HS-5 (cell line): ENCODE measurements around the gene LMBRD1.
"Not testable (repeated sequence)": the region's sequence is repeated elsewhere in the genome, so short reads cannot be mapped to it uniquely, and the experiment has no call there.

Experiments
- DNase-seq: peaks from one replicate; pipeline ENCODE4 v3.0.0-alpha.2; 2012; ENCODE audit warnings: low read depth

Gene LMBRD1

DNA sequence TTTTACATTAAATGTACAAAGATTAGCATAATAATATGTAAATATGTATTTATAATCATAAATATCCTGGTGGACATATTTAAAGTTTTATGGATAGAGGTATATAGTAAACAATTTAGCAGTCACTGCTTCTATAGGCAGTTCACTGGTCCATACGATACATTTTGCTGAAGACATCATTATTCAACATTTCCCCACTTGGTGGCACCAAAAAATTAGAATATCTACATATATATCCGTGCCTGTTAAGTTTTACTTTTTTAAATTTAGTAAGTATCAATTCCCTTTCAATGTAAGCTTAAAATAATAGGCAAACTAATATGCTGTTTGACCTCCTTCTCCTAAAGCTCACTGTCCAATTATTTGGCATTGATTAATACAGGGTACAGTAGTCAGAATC lies 64.2 kb downstream of the LMBRD1 start:
- no peak for DNase-seq

DNA sequence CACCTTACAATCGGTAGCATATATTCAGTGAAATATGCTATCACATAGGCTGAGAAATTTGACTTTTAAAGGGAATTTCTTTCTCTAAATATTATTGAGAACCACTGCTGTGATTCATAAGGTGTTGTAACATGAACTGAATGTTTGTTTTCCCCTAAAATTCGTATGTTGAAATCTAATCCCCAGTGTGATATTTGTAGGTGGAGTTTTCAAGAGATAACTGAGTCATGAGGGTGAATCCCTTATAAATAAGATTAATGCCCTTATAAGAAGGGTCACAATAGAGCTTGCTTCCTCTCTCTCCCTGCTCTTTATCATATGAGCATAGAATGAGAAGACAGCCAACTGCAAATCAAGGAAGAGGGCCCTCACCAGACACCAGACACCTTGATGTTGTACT lies 64.8 kb downstream of the LMBRD1 start:
- DNase-seq, result no peak

DNA sequence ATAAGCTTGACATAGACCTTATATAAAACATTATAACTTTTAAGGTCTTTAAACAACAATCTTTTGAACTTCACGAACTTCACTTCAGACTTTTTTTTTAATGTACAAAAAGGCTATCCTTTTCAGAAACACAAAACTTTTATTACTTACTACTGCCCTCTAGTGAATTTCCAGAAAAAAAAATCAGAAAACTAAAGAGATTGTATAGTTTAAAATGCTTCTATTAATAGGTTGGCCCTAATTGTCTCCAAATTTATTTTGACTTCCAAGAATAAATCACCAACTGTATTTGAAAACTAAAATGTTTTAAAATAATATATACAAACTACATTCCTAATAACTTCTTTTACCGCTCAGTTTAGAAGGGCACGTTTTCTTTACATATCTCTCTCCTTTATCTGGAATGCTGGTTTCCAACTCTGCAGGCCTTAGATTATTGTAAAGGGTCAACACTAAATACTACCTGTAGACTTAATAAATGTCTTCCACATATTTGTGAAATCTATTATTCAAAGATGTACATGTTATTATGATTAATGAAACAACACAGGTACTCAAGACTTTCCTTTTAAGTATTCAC lies 66.8 kb downstream of the LMBRD1 start:
- DNase-seq, result no peak

DNA sequence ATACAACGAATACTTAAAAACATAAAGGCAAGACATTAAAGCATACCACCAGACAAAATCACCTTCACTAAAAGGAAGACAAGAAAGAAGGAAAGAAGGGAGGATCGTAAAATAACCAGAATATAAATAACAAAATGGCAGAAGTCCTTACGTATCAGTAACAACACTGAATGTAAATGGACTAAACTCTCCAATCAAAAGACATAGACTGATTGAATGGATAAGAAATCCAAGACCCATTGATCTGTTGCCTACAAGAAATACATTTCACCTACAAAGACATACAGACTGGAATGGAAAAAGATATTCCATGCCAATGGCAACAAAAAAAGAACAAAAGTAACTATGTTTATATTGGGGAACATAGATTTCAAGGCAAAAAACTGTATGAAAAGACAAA lies 74.1 kb downstream of the LMBRD1 start:
- DNase-seq, result no peak

DNA sequence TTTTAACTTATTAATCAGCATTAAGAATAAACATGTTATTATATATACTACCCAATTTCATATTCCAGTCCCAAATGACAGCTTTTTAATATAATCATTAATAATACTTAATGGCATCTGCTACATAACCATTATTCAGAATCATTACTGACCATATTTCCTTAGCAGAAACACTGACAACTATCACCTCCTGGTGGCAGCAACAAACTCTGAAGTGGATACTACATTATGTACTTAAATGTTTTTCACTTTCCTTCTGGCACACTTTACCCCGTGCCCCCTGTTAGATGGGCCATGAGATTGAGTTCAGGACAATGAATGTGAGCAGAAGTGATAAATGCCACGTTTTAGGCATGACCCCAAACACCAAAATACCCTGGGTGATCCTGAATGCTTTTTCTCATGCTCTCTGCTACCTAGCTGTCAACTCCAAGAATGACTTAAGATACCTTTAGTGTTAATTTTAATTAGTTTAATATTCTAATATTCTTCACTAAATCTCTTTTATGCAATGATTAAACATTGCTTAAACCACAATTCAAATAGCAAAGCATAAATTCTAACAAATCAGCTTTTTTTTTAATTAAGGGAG lies 77.1 kb downstream of the LMBRD1 start:
- DNase-seq, result no peak

DNA sequence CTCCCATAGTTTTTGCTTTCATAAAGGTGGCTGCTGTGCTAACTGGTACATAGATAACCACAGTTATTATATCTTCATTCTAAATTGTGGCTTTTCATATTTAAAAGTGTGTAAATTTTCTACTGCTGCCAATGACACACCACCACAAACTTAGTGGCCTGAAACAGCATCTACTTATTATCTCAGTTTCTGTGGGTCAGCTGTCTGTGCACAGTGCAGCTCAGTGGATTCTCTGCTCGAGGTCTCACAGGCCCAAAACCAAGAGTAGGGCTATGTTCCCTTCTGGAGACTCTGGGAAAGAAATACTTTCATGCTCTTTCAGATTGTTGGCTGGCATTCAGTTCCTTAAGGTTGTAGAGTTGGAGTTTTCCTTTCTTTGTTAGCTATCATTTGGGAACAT lies 90.1 kb downstream of the LMBRD1 start:
- DNase-seq, result no peak

DNA sequence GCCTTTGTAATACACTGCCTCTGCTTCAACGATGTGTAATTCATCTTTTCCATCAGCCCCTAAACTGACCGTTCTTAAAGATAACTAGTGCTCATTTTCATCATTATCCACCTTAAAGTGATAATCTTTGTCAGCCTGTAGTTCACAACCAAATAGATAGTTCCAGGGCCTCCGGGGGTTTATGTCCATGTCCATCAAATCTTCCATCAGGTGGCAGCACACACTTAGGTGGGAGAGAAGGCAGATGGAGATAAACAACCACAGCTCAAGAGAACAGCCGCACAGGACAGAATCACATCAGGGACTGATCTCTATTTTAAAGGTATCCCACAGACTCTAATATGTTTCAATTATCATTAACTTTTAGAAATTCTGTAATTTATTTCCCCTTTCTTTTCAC lies 90.9 kb downstream of the LMBRD1 start:
- no peak for DNase-seq

DNA sequence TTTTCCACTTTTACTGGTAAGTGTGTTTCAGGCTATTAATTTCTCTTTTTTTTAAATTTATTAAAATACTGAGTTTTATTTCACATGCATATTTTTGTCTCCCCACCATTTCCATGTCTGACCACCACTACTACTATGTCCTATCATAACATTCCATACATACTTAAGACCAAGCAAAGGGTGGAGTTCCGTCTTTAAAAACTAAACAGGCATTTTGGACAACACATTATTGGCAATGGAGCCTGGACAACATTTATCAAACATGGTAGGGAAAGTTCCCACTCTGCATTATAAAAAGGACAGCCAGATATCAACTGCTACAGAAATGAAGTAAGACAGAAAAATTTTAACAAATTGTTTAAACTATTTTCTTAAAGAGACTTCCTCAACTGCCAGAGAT lies 91.9 kb downstream of the LMBRD1 start:
- DNase-seq, result no peak

DNA sequence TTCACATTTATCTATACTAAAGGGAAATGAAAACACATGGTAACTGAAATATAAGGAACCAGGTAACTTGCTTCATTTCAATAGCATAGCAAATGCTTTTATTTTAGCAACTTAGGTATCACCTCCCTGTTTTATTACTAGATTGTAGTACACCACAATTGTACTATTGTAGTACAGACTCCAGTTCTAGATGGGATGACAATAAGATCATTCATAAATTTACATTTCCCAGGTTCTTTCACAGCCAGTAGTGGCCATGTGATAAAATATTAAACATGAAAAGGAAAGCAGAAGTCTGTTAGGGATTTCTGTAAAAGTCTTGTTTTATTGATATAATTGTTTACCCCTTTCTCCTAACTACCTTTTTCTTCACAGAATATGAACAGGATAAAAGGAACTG lies 97.2 kb downstream of the LMBRD1 start:
- DNase-seq, result no peak

DNA sequence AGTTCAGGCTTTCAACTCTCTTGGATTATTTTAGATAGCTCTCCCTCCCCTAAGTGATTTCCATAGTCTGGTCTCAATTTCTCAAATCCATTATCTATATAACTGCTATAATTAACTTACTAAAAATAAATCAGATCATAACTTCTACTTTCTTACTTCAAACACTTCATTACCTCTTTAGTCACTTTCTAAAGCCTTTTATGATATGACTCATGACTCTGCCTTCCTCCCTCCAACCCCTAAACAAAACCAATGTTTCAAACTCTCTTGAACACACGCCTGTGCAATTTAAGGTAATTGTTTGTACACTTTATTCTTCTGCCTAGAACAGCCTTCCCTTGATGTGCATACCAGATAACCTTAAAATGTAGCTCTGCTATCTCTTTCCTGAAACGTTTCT lies 100.5 kb downstream of the LMBRD1 start:
- DNase-seq, result no peak

DNA sequence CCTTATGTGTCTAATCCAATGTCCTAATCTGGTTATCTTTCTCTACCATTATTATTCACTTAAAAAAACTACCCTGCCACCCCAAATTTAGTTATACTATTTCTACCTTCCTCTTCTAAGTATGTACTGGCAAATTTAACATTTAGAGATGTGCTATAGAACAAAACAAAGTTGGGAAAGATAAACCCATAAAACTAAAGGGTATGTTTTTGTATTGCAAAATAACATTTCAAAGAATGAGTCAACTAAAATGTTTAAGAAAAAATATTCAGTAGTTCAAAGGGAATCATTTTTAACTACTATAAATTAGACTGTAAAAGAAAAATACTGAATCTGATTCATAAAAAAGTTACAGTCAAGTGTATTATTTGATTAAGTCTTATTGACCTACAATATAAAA lies 103.0 kb downstream of the LMBRD1 start:
- peak; percentile 2 for DNase-seq

DNA sequence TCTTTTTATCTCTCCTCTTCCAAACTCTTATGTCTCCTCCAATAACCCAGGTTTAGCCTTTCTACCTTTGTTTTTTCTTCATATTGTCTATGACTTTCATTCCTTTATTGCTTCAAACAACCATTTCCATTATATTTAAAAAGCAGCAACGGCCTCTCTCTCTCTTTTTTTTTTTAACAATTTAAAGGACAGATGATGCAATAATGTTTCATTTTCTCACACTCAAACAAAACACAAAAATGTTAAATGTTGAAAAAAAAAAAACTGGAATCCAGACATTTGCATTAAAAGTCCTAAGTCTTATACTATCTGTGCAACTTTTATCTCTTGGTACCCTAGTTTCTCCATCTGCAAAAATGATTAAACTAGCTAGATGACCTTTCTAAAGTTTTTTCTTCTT lies 105.8 kb downstream of the LMBRD1 start:
- no peak for DNase-seq

DNA sequence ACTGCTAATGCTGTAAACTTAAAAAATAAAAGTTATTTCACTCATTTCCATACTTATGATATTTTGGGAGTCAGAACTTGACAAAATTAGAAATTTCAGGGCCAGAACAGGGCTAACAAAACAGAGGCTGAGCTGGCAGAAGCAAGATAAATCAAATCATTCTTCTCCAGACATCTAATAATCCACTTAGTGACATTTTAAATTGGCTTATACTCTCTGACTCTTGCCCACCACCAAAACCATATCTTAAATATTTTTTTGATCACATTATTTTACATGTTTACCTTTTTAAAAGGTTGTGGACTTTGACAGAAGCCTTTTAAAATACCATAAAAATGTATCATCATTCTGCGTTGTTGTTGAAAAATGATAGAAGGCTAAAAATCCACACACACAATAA lies 116.5 kb downstream of the LMBRD1 start:
- no peak for DNase-seq

DNA sequence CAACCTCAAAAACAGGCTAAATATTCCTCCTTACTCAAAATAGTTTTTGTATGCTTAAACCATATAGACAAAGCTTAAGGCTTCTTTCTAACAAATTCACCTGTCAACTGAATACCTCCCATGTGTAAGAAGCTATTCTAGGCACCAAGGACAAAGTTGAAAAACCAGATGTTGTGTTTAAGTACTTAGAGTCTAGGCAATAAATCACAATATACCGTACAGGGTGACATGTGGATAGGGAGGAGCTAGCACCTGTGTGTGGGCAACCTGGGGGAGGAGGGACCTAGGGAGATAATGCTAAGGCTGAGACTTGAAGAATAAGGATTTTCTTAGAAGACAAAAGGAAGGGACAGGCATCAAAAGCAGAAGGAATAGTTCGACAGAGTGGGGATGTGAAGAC lies 123.5 kb downstream of the LMBRD1 start:
- no peak for DNase-seq

DNA sequence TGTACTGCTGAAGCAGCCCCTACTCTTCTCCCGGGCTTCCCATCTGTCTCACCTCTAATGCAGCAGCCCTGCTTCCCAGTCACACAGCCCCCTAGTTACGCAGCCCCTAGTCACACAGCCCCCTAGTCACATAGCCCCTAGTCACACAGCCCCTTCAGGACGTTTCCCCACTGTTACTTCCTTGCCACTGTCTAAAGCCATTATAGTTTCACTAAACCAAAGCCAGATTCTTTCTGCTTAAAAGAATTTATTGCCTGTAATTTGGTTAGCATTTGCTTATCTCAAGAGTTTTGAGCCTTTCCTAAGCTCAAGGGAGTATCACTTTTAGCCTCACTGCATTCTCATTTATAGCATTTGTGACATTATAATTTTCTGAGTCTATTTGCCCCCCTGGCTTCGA lies 127.9 kb downstream of the LMBRD1 start:
- no peak for DNase-seq

DNA sequence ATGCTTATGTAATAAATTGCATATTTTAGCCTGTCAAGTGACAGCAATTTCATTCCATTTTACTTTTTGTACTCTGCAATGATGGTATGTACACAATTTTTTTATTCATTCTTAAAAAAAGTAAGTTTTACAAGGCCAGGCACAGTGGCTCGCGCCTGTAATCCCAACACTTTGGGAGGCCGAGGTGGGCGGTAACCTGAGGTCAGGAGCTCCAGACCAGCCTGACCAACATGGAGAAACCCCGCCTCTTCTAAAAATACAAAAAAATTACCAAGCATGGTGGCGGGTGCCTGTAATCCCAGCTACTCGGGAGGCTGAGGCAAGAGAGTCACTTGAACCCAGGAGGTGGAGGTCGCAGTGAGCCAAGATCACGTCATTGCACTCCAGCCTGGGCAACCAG lies 130.0 kb downstream of the LMBRD1 start:
- DNase-seq, result not testable (repeated sequence)

DNA sequence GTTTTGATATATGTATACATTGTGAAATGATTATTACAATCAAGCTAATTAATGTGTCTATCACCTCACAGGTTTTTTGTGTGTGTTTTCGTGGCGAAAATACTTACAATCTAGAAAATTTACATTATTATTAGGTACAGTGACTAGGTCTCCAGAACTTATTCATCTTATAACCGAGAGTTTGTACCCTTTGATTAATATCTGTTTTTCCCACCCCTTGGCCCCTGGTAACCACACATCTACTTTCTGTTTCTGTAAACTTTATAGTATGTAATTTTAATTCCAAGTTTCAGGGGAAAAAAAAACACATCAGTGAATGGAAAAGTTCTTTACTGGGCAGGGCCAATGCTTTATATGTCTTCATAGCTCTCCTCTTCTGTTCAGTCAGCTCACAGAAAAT lies 131.4 kb downstream of the LMBRD1 start:
- DNase-seq, result no peak

DNA sequence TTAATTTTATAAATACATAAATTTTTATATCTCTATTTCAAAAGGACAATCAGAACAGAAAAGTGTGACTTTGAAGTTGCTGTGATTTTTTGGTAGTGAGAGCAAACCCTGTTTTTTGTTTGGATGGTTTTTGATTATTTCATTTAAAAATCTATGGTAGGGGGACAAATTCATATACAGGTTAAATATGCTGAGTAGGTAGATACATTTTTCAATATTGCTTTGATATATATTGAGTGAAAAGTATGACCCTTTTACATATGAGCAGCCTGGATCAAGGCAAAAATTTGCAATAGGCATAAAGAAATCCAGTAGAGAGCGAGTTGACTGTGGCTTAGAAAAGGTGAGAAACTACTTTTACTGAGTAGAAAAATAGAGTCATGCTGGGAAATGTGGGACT lies 132.3 kb downstream of the LMBRD1 start:
- DNase-seq, result no peak

DNA sequence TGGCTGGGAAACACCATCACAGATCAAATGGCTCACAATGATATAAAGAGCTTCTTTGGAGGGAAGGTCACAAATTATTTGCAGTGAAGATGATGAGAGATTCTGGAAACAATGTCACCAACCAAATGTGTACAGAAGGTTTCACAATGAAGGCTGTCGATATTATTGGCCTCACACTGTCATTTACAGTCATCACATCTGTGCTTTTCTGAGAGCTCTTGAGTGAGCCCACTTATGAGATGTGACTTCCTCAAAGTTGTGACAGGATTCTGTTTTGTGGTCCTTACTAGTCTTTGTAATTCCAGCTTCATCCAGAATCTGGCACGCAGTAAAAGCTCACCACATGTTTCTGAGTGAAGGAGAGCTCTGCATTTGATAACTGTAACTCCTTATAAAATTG lies 133.6 kb downstream of the LMBRD1 start:
- DNase-seq, result no peak

DNA sequence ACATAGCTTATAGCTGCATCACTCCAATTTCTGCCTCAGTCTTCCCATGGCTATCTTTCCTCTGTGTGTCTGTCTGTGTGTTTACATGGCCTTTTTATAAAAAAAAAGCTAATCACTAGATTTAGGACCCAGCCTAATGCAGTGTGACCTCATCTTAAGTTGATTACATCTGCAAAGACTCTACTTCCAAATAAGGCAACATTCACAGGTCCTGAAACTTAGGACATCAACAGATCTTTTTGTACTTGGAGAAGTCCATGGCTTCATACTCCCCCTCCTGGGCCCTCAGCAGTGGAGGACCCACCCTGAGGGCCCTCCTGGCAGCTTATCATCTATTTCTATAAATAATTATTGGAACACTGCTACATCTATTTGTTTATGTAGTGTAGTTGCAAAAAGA lies 146.1 kb downstream of the LMBRD1 start:
- DNase-seq, result no peak

DNA sequence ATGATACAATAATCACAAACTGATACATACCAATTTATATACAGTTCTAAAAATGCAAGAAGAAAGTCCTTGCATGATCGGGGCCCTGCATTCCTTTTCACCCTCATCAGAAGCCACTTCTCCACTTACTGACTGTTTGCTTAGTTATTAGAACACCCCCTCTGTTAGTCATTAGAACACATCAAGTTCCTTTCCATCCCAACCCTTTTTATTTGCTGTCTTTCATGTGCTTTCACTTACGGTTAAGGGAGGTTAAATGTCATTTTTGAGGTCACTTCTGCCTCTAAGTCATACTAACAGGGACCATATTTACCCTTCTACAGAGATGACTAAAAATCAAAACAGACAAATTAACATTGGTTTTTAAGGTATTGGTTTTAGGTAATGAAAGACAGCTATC lies 149.1 kb downstream of the LMBRD1 start:
- no peak for DNase-seq

DNA sequence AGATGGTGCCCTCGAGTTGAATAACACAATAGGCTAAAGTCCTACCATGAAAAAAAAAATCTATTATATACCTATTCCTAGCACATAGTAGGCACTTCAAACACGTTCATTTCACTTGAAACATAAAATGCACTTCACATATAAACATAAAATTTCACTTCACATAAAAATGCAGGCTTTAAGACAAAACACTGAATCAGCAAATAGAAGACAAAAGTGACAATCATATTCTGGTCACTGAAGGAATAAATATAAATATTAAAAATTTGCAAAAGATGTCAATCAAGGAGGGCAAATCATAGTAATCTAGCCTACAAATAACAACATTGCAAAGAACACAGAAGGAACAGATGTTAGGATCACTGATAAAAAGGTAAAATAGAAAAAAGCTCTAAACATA lies 153.1 kb downstream of the LMBRD1 start:
- no peak for DNase-seq

DNA sequence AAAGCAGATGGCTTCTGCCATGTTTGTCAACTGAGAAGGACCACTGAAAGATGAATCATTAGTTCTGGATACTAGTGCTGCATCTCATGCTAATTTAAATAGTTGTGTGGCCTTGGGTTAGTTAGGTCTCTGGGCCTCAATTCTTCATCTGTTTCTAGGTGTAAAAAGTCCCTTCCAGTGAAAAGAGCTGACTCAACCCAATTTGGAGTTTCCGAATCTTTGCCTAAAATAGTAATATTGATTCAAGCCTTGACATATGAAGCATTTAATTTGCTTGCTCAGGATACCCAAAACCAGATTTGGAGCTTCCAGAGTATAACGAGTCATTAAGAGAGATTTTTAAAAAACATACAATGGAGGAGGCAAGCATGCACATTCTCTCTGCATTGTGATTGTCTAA lies 163.9 kb downstream of the LMBRD1 start:
- no peak for DNase-seq

DNA sequence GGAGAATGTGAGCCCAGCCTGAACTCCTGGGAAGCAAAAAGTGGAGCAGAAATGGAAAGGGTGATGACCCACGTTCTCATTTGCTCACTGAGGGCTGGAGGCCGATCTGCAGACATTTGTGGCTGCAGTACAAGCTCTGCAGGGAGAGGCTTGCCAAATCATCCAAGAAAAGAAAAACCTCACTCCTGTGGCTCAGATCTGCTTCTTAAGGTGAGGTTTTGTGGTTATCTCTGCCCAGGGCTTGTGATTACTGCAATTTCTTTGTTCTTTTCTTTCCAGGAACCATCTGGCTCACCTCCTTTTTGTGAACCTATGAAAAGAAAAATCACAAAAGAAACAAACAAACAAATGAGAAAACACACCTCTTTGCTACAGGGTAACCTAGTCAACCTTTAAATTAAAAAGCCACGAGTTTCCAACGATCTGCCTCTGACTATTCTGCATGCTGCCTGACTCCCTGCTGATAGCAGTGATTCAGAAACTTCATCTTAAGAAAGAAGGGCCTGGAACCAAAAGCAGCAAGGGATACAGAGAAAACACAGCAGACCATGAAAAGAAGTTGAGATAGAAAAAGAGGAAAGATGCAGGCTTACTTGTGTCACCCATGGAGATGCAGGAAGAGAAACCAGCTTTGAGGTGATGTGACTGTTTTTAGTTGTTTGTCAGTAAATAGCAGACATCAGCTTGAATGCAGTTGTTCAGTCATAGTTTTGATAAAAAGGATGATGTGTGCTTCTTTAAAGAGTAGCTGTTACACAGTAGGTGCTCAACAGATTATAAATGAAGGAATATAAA lies 165.1 kb downstream of the LMBRD1 start:
- DNase-seq, result no peak
